Fibroblast of skin of right biceps (primary cell): ENCODE measurements around the gene TEAD1.

Experiments used
- DNase-seq: peaks from one replicate; pipeline ENCODE4 v3.0.0-alpha.2; 2013

TEAD1 gene

DNA sequence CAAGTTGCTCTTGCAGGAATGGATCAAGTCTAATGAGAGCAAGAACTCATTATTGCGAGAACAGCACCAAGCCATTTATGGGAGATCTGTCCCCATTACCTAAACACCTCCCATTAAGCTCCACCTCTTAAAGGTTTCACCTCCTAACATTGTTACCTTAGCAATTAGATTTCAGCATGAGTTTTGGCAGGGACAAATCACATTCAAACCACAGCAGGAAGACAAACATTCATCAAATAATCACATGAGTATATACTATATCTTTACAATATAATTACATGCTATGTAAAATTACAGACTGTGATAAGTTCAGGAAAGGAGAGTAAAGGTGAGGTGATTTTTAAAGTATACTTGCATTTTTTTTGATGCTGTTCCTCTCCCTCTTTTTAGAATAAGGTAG is 6.6 kb upstream of the TEAD1 start:
- no peak for DNase-seq

DNA sequence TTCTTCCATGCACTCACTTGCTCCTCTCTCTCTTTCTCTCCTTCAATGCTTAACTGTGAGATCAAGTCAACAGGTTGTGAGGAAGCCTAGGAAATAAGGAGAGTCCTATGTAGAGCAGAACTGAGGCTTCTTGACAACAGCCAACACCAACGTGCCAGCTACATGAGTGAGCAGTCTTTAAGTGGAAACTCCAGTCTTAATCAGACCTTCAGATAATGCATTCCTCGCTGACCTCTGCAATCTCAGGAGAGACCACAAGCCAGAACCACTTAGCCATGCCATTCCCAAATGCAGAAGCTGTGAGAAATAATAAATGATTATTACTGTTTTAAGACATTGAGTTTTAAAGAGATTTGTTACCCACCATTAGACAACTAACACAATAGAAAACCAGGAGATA is 6.1 kb upstream of the TEAD1 start:
- DNase-seq: no peak

DNA sequence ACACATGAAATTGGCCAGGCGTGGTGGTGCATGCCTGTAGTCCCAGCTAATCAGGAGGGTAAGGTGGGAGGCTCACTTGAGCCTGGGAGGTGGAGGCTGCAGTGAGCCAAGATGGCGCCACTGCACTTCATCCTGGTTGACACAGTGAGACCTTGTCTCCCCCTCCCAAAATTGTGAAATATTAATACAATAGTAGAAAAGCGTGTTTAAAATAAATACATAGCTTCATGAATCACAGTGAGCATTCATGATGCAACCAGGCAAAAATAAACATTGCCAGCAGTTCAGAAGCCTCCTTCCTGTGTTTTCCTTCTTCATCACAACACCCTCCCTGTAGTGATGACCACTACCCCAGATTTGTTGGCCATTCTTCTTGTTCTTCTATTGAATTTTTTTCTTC is 4.3 kb upstream of the TEAD1 start:
- DNase-seq: peak; percentile 37

DNA sequence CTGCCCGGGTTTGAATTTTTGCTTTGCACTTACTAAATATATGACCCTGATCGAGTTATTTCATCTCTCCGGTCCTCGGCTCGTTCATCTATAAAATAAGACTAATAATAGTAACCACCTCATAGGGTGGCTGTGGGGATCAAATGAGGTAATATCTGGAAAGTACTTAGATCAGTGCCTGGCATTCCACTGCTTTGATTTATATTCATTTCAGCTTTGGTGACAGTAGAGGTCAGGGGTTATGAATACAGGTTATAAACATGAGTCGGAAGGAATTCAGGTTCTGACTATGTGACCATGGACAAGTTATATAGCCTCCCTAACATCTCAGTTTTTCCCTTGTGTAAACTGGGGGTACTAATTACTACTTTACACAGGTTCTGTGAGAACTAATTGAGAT is 2.9 kb upstream of the TEAD1 start:
- peak; percentile 51 for DNase-seq

DNA sequence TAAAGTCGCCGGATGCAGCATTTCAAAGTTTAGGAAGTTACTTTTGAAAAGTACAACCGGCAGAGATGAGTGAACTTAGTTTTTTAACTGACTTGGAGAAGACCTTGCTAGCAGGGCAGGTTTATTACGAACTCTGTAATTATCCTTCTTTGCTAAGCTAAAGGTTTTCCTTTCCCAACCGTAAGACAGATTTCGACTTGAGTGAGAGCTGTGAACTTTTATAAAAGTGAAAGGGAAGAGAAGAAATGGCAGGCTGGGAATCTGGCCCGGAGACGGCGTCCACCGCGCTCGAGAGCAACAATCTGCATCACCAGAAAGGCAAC is 659 bp upstream of the TEAD1 start:
- DNase-seq: no peak

DNA sequence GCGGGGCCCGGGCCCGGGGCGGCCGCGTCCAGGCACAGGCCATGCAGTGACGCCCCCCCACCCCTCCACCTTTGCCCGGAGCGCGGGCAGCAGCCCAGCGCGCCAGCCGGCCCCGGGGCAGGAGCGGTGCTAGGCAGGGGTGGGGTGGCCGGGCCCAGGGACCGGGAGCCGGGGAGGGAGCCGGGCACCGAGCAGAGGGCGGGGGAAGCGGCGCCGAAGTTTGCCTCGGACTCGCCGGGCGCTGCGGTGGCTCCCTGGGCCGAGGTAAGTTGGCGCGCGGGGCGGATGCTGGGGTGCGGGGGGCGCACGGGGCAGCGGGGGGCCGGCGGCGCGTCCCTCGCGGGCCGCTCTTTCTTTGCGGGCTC is 332 bp downstream of the TEAD1 start:
- DNase-seq: no peak

DNA sequence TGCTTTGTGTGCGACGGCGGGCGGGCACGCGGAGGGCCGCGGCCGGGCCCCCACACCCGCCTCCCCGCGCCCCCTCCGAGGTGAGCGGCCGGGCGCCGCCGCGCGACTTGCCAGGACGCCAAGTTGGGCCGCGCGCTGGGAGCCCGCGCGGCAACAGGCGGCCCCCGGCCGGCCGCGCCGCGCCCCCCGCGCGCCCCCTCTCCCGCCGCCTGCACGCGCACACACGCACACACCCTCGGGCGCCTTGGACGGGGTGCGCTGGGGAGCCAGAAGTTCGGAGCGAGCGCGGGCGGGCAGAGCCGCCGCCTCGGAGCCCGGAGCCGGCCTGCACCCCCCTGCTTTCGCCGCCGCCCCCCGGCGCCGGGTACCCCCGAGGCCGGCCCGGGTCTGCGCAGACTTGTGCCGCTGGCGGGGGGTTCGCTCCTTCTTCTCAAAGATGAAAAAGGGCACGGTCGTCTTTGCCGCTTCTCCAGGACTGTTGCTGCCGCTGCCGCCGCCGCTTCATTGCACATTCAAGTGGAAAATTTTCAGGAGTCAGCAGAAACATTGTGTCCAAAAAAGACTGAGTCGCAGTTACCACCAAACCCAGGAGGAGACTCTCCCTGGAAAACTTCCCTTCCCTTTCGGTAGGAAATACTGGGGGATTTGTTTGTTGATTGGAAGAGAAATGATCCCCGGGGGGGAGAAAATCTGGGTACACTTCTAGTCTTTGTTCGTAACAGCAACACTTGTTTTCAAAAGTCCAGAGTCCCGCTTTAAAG is 895 bp downstream of the TEAD1 start:
- DNase-seq: peak; percentile 35

DNA sequence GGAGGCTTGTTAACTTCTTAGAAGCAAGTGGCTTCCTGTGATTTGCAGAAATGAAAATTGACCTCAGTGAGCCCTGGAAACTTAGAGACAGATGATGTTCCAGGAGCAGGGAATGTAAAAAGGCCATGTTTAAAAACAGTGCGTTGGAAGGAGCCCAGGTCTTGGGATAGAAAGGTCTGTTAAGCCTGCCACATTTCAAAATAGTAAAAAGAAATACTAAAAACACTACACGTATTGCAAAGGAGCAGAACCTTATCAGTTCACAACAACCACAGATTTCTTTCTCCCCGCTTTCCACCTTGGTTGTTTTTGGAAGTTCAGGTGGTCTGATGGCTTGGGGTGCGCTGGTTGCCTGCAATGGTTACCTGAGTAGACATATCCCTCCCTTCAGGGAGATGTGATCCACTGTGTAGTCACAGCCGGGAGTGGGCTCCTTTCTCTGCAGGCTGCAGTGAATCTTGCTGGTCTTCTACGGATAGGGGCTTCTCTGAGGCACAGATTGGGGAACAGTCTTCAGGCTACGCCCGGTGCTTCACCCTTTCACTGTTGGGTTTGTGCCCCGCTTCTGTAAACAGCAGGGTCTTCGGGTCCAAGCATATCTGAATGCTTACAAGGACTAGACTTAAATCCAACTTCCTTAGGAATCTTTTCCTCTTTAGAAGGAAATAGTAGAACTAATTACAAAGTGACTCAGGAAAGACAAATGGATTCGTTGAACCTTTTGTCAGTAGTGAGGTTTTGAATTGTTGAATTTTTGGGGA is 1.9 kb downstream of the TEAD1 start:
- peak; percentile 65 for DNase-seq

DNA sequence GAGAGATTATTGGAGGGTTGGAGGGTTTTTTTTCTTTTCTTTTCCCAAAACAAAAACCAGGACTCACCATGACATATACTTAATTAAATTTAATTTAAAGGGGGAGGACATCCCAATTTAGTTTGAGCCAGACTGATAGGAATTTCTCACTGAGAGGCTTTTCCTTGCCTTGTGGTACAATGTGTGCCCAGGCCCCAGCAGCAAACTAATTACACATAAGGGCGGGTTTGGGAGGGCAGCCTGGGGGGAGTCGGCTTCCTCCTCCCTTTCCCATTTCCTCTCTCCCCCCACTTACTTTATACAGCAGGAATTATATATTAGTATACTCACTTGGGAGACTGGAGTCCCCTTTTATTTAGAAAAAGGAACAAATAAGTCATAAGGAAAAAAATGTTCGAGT is 2.9 kb downstream of the TEAD1 start:
- DNase-seq: peak; percentile 57

DNA sequence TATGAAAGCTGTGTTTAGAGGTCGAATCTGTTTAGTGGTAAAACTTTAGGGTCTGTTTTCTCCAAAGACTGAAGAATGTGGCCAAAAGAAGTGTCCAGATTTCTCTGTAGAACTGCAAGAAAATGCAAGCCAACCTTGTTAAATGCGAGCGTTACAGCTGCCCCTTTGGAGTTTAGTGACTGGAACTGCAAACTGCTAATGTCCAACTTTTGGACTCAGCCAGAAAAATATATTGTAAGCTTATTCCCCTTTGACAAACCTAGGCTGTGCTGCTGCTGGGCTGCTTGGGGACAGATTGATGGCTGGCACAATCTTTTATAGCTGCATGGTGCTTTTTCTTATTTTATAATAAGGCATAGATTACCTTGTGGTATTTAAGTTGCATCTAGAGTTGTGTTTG is 3.9 kb downstream of the TEAD1 start:
- DNase-seq: no peak

DNA sequence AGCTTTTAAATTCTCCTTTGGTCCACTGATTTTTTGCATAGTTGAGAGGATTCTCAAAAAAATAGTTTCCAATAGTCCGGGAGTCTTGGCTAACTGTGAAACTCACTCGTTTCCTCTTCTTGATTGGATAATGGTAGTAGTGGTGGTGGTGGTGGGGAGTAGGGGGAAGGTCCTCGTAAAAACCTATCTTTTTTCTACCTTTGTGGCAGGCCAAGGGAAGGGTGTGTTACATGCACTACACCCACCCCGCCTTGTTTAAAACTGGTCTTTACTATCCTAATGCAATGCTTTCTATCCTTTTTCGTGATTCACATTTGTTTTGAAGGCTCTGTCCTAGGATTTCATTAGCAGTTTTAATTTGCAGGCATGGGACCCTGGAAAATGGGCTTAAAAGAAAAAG is 4.8 kb downstream of the TEAD1 start:
- DNase-seq: no peak

DNA sequence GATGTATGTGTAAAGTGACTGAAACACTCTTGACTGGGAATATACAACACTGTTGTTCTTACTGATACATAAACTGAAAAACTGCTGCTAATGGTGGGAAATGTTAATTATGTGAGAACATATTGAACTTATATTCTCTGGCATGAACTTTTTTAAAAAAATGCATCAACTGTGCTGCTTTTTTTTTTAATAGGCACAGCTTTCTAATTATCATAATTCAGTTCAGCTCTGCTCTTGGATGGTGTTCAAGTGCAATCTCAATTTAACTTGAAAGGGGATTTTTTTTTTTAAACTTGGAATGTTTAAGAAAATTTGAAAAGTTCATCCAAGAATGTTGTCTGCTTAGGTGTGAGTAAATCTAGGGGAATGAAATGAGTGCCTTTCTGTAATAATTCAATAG is 5.2 kb downstream of the TEAD1 start:
- DNase-seq: peak; percentile 53

DNA sequence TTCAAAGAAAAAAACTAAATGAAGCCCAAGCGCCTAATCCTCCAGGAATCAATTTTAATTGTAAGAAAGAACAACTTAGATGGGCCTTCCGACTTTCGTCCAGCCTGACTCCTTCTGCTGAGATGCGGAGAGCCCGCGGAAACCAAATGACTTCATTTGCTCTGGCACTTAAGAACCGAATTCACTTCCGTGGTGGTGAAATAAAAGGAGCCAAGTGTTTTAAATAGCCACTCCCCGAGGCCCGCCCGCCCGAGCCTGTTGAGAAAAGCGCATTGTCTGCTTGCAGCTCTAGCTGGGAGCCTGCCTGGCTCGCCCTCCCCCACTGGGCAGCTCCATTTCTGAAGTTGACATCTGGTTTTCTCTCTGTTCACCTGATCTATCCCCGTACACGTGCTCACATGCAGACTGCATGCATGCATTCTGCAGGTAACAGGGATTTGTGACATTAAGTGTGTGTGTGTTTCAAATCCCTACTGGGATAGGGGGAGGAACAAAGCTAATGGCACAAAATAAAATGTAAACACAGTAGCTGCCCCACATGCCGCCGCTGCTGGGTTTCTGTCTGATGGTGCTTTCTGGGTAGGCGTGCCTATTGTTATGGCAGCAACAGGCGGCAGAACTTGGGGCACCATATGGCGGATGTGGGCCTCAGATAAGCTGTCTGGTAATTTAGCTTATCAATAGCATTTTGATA is 6.2 kb downstream of the TEAD1 start:
- DNase-seq: peak; percentile 91

DNA sequence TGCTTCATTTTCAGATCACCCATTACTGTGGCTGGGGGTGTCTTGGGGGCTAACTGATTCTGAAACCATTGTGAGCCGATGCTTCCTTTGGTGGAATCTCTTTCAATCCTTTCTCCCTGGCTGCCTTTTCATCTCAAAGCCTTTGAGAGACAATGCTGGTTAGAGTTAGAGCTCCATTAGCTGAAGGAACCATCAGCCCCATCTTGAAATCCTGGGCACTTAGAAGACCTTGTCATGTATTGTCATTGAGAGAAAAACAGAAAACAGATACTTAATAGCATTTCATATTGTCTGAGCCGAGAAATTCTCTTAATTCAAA is 6.7 kb downstream of the TEAD1 start:
- no peak for DNase-seq

DNA sequence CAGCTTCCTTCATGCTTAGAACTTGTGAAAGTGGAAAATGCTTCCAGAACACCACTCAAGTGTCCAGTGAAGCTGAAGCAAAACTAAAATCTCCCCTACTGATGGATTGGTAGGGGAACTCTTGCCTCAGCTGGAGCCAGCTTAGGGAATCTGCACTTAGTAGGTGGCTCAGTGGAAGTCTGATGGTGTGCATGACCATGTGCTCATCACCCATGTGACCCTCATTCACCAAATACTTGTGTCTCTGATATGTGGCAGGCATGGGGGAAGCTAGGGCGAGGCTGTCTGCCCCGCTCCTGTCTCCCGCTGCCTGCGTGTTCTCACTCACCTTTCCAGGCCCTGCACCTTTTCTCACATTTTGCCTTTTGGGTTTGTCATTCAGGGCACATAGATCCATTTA is 7.2 kb downstream of the TEAD1 start:
- no peak for DNase-seq

DNA sequence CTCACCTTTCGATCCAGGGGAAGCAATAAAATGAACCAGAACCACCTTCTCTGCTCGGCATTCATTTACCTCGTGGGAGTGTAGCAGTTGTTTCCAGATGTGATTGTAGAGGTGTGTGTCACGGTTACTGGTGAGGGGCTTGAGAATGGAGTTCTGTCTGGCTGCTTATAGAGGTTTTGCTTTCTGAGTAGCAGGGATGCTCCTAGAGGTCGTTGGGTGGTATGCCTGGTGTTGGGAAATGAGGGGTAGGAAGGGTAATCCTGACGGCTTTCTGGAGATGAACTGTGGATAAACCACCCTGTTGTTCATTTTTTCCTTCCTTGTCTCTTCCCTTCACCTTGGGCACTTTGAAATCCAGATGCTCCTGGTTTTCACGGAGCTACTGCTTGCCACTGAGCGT is 8.1 kb downstream of the TEAD1 start:
- DNase-seq: no peak

DNA sequence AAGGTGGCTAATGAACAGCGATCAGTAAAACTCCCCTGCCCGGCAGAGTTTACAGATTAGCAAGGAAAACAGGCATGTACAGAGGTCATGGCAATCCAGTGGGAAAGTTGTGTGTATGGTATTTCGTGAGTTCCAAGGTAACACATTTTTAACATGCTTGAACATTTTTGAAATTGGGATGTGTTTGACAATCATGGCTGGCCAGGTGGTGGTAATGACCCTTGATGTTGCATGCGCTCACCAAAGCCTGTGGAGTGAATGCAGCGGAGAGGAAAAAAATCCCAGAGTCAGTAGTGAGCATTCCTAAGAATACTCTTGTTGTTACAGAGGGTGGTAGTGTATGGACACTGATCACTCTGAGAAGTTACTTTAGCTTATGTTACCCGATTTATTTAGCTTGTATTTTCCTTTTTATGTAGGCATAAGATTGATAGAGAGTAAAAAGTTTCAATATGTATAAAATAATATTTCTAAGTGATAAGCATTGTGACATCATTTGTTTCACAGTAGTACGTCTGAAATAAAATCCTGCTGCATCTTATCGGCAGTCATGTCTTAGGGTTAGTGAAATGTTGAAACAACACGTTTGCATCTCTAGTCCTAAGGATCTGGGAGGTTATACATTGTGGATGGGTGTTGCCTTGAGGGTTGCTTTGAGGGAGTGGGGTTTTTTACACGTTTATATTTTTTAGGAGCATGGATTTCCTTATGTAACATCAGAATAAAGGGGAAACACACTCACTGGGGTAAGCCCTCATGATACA is 8.7 kb downstream of the TEAD1 start:
- no peak for DNase-seq

DNA sequence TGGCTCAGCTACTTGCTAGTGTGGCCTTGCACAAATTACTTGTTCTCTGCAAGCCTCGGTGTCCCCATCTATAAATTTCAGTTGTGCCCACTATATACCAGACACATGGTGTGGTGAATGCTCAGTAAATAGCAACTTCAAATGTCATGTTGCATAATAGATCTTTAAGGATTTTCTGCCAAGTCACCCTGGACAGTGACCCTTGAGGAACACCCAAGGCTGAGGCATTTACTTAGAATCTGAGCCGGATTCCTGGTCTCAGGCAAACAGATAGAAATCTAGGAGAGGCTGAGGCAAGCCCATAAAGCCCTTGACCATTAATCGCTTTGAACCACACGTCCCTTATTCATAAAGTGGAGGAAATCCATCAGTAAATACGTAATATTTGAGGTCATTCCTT is 9.7 kb downstream of the TEAD1 start:
- no peak for DNase-seq

DNA sequence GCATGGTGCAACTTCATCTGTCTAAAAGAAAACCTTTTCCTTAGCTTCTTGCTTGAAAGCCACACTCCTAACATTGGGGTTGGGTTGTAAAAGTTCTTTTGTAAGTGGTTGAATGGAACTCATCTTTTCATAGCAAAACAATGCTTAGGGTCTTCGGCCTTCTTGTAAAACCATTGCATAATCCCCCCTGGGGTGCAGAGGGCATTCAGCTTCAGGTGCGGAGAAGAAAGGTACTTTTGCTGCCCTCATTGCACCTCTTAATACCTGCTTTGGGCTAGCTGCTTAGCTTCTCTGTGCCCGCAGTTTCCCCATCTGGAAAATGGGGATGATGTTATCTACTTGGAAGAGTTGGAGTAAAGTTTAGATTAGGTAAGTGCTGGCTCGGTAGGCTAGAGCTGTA is 10.1 kb downstream of the TEAD1 start:
- DNase-seq: no peak

DNA sequence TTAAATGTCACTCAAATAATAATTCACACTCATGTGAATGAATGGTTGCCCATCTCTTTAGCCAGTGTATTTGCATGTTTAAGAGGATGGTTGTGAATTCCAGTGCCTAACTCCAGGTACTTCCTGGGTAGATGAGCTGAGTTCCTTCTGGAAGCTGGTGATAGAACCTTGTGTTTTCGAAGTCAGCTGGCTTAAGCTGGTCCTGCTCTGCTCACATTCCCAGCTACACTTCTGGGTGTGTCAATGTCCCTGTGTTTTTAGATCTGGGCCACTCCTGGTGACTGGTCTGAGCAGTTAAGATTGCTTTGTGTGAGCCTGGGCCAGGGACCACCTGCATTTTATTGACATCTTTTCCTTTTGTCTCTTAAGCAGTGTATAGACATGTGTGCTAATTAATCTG is 10.6 kb downstream of the TEAD1 start:
- DNase-seq: no peak

DNA sequence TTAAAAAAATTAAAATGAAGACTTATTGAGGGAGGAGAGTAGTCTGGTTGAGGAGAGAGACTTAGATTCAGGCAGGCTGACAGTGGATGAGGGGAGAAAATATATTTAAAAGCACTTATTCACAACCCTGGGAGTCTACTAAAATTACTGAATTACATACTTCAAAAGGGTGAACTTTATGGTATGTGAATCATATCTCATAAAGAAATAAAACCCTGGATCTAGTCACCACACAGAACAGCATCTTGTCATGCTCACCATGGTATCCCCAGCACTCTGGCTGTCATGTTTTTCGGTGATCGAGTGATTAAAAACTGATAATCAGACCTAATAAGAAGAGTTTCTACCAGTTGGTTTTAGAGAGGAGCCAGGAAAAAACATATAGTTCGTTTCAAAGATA is 11.0 kb downstream of the TEAD1 start:
- DNase-seq: peak; percentile 47

DNA sequence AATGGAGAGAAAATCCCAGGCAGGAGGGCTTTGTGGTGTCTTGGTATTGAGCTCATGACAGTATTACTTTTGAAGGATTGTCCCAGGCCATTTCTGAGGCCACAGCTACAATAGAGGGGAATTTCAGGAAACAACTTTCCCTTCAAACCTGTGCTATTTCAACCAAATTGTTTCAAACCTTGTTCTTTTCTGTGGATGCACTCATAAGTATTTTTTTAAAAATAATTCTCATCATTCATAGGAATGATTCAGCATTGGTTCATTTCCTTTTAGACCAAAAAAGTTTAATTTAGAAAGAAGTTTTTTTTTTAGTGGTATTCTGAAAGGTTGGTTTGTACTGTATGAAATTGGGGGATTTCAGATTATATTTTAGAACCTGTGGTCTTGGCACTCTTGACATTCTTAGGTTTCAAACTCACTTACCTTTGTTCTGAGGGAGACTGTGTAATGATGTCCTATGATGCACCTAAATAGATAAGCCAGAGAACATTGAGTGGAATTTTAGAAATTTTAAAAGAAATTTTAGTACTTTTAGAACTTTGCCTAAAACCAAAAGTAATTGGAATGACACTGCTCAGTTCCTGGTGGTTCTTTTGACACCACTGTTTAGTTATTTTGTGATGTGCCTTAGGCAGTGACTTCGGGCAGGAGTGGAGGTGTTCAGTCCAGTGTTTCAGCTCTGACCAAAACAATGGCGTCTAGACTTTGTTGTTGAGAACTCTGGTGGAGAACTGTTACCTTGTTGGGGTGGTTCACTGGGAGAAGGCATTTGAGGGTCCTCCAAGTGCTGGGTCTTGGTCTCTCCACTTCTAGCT is 12.2 kb downstream of the TEAD1 start:
- peak; percentile 56 for DNase-seq

DNA sequence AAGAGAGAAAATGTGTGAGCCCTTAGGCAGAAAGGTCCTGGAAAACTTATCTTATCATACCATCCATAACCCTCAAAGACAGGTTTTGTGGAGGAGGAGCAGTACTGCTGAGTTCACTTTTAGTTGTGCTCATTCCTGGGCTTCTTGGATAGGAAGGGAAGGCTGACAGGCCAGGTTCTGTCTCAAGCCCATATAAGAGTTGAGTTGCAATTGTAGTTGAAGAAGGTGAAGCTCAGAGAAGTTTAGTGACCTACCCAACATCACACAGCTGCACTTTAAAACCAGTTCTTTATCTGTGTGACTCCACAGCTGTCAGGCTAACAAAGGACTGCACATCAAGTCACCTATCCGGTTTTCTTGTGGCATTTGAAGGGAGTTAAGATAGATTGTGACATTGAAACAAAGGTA is 13.0 kb downstream of the TEAD1 start:
- no peak for DNase-seq
